ENCODE results near the gene SNAI3.

Gene SNAI3

GRCh38 chr16:88636488-88637265 is 49.6 kb downstream of the SNAI3 start:
- no peak overlapping the region for H3K4me3 ChIP-seq (ENCODE audit: low read depth, low read length)

- no peak overlapping the region for H3K4me3 ChIP-seq (ENCODE audit: low read depth, low read length)
These were observed 50.5 kb downstream of the SNAI3 start for GRCh38 chr16:88635671-88636319.

GRCh38 chr16:88634994-88635670 is 51.2 kb downstream of the SNAI3 start:
- H3K4me3 ChIP-seq (ENCODE audit: low read depth, low read length): peak overlapping the region; percentile 53

GRCh38 chr16:88634141-88634993 is 51.9 kb downstream of the SNAI3 start:
- peak overlapping the region; percentile 53 for H3K4me3 ChIP-seq (ENCODE audit: low read depth, low read length)

GRCh38 chr16:88633684-88634140 is 52.6 kb downstream of the SNAI3 start:
- H3K4me3 ChIP-seq (ENCODE audit: low read depth, low read length): peak overlapping the region; percentile 53

GRCh38 chr16:88632587-88632930 is 53.7 kb downstream of the SNAI3 start:
- no peak overlapping the region for H3K4me3 ChIP-seq (ENCODE audit: low read depth, low read length)

GRCh38 chr16:88631920-88632586 is 54.3 kb downstream of the SNAI3 start:
- no peak overlapping the region for H3K4me3 ChIP-seq (ENCODE audit: low read depth, low read length)

GRCh38 chr16:88631384-88631783 is 54.9 kb downstream of the SNAI3 start:
- H3K4me3 ChIP-seq (ENCODE audit: low read depth, low read length): no peak overlapping the region

- no peak overlapping the region for H3K4me3 ChIP-seq (ENCODE audit: low read depth, low read length)
These were observed 55.4 kb downstream of the SNAI3 start for GRCh38 chr16:88630941-88631340.

GRCh38 chr16:88630433-88630832 is 55.9 kb downstream of the SNAI3 start:
- no peak overlapping the region for H3K4me3 ChIP-seq (ENCODE audit: low read depth, low read length)

- H3K4me3 ChIP-seq (ENCODE audit: low read depth, low read length): no peak overlapping the region
These were observed 56.5 kb downstream of the SNAI3 start for GRCh38 chr16:88629835-88630234.

GRCh38 chr16:88628512-88628974 is 57.8 kb downstream of the SNAI3 start:
- H3K4me3 ChIP-seq (ENCODE audit: low read depth, low read length): no peak overlapping the region

Measured in iPS-11a (cell line).